Islet of Langerhans (tissue), 1 donor: ENCODE results near the gene CPXM2.

Source experiments
- FAIRE-seq: peaks from one replicate; lab custom pipeline; 2011; peaks lifted over from hg19 to GRCh38; lab: Jason Lieb, UNC

Gene CPXM2

DNA sequence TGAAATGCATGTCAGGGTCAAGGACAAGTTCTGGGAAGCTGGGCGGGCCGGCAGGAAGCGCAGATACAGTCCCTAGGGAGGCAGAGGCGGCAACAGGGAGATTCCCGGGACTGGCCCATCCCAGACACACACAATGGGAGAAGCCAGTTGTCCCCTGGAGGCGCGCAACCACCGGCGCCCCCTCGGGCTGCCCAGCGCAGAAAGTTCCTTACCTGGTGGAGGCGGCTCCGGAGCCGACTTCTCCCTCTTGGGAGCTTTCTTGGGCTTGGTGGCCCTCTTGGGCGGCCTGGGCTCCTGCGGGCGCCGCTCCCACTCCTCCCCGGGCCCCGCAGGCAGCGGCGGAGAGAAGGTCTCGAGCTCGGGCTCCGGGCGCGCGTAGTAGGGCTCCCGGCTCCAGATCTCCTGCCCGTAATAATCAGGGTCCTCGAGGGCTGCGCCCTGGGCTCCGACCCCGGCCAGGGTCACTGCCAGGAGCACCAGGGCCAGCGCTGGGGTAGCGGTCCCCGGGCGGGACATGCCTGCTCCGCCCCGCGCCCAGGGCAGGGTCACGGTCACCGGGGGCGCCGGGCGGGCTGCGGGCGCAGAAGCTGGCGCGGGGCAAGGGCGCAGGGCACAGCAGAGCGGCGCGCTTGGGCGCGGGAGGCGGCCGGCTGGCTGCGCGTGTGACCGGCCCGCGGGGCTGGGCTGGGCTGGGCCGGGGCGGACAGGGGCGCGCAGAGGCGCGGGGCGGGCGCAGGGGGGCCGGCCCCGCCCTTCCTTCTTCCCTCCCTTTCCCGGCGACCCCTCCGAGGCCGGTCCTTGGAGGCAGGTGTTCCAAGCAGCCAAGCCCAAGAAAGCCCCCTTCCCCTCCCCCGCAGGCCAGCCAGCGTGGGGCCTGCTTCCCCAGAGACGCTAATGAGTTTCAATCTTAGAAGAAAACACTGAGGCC lies at the start of gene CPXM2:
TSS of gene CPXM2 (minus strand) at position 664 of the 928 bp plus-strand sequence. CDS start at position 516, 148 bp downstream.
- no peak for FAIRE-seq

DNA sequence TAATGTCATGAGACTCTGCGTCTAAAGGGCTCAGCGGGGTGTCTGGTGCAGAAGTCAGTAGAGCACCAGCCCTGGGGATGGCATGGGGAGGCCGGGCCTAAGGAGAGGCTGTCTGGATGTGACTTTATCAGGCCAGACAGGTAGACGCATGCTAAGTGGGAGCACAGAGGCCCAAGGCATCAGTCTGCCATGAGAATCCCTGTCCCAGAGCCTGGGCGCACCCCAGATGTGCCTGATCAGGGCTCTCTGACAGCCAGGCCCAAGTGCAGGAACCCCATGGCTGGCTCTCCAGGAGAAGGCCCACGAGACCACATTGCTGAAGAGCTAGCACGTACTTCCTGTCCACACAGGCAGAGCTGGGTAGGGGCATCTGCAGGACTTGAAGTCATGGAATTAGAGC lies 48.0 kb upstream of the CPXM2 start:
- no peak for FAIRE-seq

DNA sequence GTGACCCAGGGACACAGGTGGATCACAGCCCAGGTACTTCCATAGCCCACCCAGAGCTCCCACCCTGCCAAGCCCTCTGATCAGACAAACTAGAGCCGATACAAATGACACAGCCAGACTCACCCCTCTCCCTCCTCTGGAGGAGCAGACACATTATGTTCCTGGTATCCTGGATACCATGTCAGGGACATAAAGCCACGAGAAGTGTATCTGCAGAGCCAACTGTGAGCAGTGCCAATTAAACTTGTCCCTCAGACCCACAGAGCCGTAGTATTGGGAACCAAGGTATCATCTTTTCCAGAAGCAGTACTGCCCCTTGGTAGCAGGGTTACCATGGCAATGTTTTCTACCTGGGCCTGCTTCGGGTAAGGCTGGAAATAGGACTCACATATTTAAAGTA lies 47.3 kb upstream of the CPXM2 start:
- no peak for FAIRE-seq

DNA sequence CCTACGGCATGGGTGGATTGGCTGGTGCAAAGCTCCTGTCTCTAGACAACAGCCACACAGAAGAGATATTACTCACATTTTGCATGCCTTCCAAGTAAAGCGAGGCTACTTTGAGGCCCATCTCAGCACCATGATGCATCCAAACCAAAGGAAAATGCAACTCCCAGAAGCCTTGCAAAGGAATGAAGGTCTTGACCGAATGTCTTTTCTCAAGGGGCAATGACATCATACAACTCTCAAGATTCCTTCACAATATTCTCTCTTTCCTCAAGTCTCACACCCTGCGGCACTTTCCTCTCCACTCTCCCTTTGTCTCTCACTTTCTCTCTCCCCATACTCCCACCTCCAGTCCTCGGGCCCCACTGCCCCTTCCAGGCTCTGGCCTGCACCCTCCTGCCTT lies 44.8 kb upstream of the CPXM2 start:
- no peak for FAIRE-seq

DNA sequence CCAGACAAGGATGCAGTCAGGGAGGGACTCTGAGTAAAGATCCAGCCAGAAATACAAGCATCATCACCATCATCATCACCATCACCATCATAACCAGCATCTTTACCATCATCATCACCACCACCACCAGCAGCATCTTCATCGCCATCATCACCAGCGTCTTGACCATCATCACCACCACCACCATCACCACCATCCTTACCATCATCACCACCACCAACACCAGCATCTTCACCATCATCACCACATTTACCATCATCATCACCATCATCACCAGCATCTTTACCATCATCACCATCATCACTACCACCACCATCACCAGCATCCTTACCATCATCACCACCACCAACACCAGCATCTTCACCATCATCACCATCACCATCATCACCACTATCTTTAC lies 44.1 kb upstream of the CPXM2 start:
- no peak for FAIRE-seq

DNA sequence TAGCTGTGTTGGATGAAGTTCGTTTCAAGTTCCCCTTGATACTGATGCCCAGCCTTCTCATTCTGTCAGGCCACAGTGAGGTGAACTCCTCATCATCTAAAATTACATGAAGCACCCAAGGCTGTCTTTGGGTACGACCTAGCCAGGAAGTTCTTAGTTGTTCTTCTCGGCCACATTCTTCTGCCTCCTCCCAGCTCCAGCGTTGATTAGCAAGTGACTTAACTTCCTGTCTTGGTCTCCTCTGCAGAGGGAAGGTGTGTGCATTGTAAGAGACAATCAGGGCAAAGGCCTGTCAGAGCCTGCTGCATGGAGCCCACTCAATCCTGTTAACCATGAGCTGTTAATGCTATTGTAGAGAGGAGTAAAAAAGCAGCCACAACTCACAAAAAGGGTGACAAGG lies 43.2 kb upstream of the CPXM2 start:
- no peak for FAIRE-seq

DNA sequence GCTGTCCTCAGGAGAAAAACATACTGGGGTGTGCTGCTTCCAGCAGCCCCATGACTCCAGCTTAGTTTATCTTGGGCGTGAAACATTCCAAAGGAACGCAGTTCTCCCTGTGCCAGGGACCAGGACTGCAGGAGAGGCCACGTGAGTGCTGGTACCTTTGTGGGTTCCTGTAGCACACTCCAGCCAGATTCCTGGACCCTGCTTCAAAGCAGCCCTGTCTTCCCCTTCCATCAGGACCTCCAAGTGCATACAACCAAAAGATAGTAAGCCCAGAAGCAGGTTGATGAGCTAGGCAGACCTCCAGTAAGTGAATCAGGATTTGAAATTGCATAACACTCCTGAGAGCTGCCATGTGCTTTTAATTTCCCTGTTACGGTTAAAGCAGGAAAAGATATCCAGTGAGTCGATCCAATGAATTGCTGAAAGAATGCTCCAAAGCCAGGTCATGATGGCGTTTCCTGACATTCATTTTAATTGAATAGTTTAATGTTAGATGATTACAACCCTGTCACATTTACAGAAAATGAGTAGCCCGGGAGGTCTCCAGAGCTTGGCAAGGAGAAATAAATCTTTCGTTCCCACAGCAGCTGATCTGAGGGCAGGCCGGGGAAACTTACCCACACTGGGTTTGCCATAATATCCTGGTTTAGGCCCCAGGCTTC lies 38.9 kb upstream of the CPXM2 start:
- FAIRE-seq, result no peak

DNA sequence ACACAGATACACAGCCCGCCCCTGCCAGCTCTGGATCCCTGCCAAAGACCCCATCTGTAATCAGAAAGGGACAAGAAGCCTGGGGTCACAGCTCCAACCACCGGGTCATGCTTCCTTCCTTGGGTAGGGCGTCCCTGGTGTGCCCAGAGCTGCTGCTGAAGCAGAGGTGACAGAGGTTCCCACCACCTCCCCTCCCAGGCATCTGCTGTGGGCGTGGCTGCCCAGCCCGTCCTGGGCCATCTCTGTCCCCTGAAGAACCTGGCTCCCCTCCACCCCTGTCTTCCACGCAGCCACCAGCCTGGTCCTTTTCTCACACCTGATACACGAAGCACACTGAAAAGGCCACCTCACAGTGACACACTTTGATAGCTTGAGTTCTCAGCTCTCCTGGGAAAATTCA lies 38.2 kb upstream of the CPXM2 start:
- no peak for FAIRE-seq

DNA sequence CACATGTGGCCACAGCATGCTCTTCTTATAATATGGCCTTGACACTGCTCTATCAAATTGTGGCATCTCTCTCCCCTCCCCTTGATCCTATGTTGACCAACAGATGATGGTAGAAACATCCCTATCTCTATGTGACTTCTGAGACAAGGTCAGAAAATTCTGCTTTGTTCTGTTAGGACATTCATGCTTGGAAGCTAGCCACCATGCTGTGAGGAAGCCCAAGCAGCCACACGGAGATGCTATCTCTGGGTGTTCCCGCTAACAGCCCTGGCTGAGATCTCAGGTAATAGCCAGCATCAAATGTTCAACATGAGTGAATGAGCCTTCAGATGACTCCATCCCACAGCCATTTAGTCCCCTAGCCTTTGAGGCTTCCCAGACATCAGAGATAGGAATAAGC lies 36.8 kb upstream of the CPXM2 start:
- no peak for FAIRE-seq

DNA sequence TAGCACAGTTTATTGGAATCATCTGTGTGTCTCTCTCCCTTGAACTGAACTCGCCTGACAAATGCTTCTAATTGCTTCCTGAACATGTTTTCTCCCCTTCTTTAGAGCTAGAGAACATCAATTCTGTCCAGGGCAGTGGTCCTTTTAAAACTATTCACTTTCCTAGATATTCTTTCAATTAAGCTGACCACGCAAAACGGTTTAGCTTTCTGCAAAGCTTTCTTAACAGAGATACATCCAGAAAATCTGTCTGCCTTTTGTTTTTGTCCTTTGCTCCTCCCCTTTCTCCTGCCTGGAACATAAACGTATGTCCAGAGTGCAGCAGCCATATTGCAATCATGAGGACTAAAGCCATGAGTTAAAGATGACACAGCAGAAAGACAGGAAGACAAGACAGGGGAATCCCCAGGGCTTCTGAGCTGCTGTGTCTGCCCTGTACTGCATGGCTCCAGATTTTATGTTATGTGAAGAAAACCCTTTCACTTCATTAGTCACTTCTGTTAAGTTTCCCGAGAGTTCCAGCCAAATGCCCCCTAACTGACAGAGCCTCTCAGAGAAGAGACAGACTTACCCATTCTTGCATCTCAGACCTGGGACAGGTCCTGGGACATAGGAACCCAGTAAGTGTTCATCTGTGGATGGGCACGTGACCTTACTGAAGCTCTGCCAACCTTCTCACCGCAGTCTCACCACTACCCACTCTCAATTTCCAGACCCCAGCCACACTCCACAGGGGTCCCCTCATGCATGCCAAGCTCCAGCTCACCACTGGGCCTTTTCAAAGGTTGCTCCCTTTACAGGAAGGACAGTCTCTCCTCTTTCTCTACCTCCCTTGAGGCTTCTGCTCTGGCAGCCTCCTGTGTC lies 35.0 kb upstream of the CPXM2 start:
- no peak for FAIRE-seq

DNA sequence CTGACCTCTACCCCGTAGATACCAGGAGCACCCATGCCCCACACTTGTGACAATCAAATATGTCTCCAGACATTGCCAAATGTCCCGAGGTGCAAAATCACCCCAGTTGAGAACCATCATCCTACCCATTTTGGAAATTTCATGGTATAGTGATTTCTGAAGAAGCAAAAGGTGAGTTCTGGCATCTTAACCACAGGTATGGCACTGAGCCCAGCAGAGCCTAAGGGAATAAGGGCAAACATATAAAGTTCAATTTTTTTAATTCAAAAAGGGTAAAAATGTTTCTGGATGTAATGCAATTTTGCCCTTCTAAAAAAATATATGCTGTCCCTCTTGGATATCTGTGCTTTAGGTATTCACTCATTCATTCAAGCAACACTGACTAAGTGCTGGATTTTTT lies 30.5 kb upstream of the CPXM2 start:
- no peak for FAIRE-seq

DNA sequence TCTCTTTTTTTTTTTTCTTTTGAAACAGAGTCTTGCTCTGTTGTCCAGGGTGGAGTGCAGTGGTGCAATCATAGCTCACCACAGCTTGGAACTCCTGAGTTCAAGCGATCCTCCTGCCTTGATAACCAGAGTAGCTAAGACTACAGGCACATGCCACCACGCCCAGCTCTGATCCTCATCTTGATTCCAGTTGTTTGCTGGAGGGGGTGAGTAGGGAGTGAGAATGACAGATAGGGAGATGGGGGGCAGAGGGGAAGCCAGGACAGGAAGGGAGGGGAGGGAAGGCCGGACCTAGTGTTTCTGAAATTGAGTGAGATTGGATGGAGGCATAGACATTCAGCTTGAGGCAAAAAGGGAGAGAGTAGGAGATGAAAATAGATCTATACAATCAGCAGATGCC lies 25.2 kb upstream of the CPXM2 start:
- no peak for FAIRE-seq

DNA sequence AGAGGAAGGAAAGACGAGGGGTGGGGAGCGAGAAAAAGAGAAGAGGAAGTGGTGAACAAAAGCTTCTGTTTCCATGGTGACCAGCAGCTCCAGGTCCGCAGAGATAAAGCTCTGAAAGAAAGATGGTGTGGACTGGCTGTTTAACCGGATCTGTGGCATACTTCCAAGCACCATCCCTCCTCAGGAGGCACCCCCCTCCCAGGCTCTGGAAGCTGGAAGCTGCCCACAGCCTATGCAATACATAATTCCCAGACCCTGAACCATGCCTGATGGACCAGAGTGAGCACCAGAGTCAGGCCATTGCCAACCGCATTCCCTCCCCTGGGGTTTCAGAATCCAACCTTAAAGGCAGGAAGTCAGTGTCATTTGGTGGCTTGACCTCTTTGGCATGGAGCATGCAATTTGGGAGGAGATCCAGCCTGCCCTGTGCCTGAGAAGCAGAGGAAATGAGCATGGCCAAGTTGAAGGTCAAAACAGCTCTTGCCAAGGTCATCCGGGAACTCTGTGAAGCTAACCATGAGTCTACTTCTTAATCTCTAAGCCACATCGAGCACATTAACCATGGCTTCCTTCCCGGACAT lies 22.2 kb upstream of the CPXM2 start:
- FAIRE-seq, result no peak

DNA sequence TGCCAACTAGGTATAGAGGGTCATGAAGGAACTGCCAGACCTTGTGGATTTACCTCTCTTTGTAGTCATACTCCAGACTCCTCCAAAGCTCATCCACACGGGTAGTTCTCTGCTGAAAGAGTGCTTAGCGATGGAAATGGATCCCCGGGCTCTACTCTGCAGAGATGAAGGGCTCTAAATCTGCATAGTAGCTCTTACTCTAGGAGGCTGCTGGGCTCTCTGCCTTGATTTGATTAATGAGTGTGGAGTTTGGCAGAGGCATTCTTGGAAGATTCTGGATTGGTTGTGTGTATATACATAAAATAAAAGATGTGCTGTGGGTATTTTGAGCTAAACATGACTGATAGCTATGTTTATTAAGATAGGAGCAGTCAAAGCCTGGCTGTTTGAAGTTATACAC lies 21.3 kb upstream of the CPXM2 start:
- no peak for FAIRE-seq

DNA sequence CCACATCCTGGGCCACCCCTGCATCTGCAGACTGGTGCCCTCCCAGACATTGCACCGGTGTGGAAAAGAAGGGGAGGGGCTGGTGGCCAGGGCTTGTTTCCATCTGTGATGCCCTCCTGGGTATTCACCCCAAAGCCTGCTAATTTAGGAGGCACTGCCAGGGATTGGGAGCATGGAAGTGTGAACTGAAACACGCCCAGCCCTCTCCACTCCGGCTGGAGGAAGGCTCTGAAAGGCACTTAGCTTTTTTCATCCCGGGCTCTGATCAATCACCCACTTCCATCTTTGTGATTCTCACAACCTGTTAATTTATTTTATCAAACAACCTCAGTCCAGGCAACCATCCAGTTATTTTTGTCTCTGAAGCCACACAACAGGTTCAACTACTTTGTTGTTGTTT lies 20.9 kb upstream of the CPXM2 start:
- no peak for FAIRE-seq

DNA sequence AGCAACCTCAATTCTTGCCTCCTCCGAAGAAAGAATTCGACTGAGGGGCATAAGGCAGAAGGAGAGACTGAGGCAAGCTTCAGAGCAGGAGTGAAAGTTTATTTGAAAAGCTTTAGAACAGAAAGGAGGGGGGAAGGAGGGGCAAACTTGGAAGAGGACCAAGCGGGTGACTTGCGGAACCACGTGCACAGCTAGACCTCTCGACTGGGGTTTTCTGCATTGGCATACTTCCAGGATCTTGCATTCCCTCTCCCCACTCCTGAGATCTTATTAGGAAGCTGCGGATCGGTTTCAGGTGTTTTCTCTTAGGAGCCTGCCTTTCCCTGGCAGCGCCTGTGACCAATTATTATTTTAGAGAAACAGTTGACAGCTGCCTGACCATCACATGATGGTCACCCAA lies 20.3 kb upstream of the CPXM2 start:
- no peak for FAIRE-seq

DNA sequence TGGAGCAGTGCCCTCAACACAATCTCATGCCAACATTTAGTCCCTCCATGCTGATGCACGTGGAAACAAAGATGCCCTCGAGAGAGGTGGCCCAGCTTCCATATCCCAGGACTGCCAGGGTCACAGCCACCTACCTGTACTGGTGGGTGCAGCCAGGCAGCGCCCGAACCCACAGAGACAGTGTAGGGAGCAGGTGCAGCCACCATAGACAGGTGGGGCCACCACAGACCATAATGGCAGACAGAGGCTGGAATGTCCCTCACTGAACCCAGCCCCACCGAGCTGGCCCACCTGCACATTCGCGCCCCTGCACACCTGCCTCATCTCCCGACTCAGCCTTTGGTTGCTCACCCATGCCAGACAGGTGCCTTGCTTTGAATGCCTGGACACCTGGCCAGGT lies 18.3 kb upstream of the CPXM2 start:
- FAIRE-seq, result no peak

DNA sequence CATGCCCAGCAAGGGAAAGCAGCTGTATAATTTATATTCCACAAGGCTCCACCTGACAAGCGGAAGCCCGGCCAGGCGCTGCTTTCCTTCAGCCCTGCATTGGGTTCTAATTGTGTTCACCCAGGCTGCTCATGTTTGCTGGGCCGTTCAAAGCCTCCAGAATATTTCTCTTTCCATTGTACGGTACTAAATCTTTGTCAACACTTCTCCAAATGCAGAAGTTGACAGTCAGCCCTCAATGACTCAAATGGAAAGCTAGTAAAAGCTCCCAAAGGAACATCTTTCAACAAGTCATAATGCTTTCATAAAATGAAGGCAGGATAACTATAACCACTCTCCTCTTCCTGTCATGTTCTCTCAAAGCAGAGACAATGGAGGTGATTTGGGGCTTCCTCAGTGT lies 17.8 kb upstream of the CPXM2 start:
- FAIRE-seq, result no peak

DNA sequence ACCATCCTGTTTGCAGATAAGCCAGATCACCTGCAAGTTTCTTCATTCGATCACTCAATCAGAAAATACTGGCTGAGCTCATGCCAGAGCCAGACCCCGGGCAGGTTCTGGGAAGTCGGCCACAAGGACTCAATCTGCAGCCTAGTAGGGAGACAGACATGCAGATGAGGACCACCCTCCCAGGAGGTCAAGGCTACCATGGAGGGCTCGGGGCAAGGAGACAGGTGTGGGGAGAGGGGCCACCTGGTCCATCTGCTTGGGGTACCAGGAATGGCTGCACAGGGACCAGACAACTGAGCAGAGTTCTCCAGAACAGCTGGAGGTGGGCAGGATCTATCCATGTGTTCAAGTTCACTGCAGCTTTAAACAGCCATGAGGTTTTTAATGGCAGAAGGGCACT lies 16.8 kb upstream of the CPXM2 start:
- no peak for FAIRE-seq

DNA sequence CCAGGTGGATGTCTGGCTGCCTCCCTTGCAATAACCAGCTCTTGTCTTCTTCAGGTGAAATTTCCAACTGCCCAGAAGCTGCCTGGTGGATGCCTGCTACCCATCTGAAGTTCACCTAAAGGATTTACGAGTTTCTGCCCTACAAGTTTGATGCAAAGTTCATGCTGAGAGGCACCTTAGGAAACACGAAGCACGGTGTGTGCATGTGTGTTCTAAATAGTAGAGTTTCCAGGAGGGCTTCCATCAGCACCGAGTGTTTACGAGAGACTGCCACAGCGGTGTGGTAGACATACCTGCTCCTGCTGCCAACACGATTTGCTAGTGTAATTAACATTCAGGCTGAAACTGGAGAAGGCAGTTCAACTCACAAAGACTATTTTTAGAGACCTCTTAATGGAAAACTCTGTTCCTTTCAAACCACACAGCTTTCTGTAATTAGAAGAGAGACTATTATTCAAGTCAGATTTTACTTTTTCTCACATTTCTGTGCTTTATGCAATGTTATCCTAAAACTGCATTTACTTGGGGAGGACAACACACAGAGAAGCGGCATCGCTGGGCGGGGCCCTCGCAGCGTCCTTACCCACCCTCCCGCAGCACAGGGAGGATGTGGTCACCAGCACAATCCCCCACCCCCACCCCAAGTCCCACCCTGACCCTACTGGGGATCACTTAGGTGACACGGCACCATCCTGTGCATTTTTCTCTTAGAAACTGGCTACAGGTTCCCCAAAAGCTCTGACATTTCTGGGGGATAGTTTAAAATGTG lies 15.5 kb upstream of the CPXM2 start:
- FAIRE-seq, result no peak

DNA sequence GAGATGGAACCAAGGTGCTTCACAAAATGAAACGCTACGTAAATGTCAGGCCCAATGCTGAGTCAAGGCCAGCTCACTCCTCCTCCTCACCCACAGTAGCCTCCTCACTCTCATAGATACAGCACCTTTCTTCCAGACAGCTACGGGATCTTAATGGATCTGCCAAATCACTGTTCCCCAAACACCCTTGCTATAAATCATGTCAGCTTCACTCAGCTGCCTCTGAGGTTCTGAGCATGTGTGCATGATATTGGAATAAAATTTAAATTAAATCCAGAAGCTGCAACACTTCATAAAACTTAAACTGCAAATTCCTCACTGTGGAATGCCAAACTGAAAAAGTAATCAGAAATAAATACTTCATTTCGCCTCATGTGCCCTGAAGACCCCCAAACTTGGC lies 14.7 kb upstream of the CPXM2 start:
- no peak for FAIRE-seq
